RWPE1 (cell line): ENCODE data around the gene AP4S1.
"Not testable (repeated sequence)": the region's sequence is repeated elsewhere in the genome, so short reads cannot be mapped to it uniquely, and the experiment has no call there.

ENCODE experiments used
- CTCF ChIA-PET: fragments of 350-600 bp; sonication (Branson Sonifier 250); formaldehyde crosslinking; extraction: SDS; loops from one replicate; lab custom pipeline; 2021; lab: Yijun Ruan, JAX
- POLR2A ChIA-PET: fragments of 400-600 bp; formaldehyde crosslinking; extraction: SDS; loops from one replicate; lab custom pipeline; 2020; ENCODE audit warnings: antibody characterized with exemption; ENCODE audit not compliant: low non-redundant PET; lab: Yijun Ruan, JAX
- DNase-seq: peaks from one replicate; pipeline ENCODE4 v3.0.0; 2012; ENCODE audit warnings: low spot score
- H3K27ac ChIP-seq: fragments of 450-650 bp; 2 replicates; pipeline ENCODE4 v1.5.1; 2017
- CTCF ChIP-seq: fragments of 450-650 bp; conservative IDR thresholded peaks from 2 replicates; pipeline ENCODE4 v1.5.1; 2017; ENCODE audit warnings: low read depth, mild to moderate bottlenecking

AP4S1 gene

GRCh38 chr14:31037709-31038221 lies 12.3 kb downstream of the AP4S1 start:
- POLR2A ChIA-PET, result interaction anchor here (0.6 kb wide), 1 partner anchor 311 kb away, joined by 3 read pairs; no protein-coding TSS in a partner anchor
- H3K27ac ChIP-seq, result no peak overlapping the region
- DNase-seq, result no peak
- CTCF ChIA-PET, result no interaction called here
- no peak for TF ChIP-seq CTCF

GRCh38 chr14:31038521-31039166 lies 13.2 kb downstream of the AP4S1 start:
- POLR2A ChIA-PET, result no interaction called here

GRCh38 chr14:31042300-31042699 lies 16.9 kb downstream of the AP4S1 start:
- ChIA-PET CTCF (no interaction called here), POLR2A (no interaction called here)
- no peak overlapping the region for H3K27ac ChIP-seq
- DNase-seq, result no peak
- no peak for TF ChIP-seq CTCF

More at GRCh38 chr14:31038521-31039166, 13.2 kb downstream of the AP4S1 start:
- CTCF ChIA-PET, result interaction anchor here (0.6 kb wide), 1 partner anchor 56 kb away, joined by 3 read pairs; no protein-coding TSS in a partner anchor
- no peak for DNase-seq
- H3K27ac ChIP-seq, result no peak overlapping the region
- no peak for TF ChIP-seq CTCF

GRCh38 chr14:31042893-31043292 lies 17.4 kb downstream of the AP4S1 start:
- ChIA-PET POLR2A (interaction anchor here (0.7 kb wide), 1 partner anchor 27 kb away, joined by 3 read pairs; no protein-coding TSS in a partner anchor), CTCF (interaction anchor here (0.6 kb wide), 1 partner anchor 60 kb away, joined by 3 read pairs; no protein-coding TSS in a partner anchor)
- DNase-seq, H3K27ac ChIP-seq: not testable (repeated sequence)

- POLR2A ChIA-PET, result interaction anchor here (0.7 kb wide), 1 partner anchor 27 kb away, joined by 3 read pairs; no protein-coding TSS in a partner anchor
- CTCF ChIA-PET, result interaction anchor here (0.6 kb wide), 2 partner anchors 60 to 138 kb away, joined by 3 read pairs; no protein-coding TSS in a partner anchor
- DNase-seq, result no peak
- H3K27ac ChIP-seq, result no peak overlapping the region
- no peak for TF ChIP-seq CTCF
Observed at GRCh38 chr14:31043379-31043778, 17.9 kb downstream of the AP4S1 start.

- H3K27ac ChIP-seq, result no peak overlapping the region
- TF ChIP-seq CTCF, result no peak
- ChIA-PET CTCF (no interaction called here), POLR2A (no interaction called here)
- DNase-seq, result no peak
Observed at GRCh38 chr14:31045501-31046080, 20.1 kb downstream of the AP4S1 start.
